SW480 (cell line): ENCODE results near the gene HNRNPM.
"Not testable (repeated sequence)": the region's sequence is repeated elsewhere in the genome, so short reads cannot be mapped to it uniquely, and the experiment has no call there.

Experiments used
- DNase-seq: peaks from one replicate; pipeline ENCODE4 v3.0.0-alpha.2; 2016; ENCODE audit warnings: low spot score

The HNRNPM gene

GRCh38 chr19:8425331-8425730, 19.4 kb upstream of the HNRNPM start:
- DNase-seq = not testable (repeated sequence)

- no peak for DNase-seq
Measured at GRCh38 chr19:8426283-8426682, 18.5 kb upstream of the HNRNPM start.

DNA sequence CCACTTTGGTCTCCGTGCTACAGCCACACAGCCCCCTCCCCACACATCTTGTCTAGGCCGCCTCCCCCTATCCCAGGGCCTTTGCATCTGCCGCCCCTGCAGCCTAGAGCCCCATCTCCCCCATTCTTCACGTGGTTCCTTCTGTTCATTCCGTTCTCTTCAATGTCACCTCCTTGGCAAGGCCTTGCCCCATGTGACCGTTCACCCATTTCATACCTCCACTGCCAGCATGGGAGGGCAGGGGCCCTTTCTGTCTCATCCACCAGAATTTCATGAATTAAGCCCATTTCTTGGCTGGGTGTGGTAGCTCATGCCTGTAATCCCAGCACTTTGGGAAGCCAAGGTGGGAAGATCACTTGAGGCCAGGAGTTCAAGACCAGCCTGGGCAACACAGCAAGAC, 15.7 kb upstream of the HNRNPM start:
- DNase-seq = no peak

DNA sequence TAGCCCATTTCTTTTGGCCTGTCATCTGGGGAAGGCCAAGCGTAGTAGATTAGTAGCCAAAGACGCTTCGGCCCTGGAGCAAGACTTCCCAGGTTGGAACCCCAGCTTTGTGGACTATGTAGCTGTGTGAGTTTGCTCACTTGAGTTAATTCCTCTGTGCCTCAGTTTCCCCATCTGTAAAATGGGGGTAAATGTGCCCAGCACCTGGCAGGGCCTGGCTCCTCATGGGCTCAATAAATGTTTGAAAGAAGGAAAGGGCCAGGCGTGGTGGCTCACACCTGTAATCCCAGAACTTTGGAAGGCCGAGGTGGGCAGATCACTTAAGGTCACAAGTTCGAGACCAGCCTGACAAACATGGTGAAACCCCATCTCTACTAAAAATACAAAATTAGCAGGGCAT, 14.9 kb upstream of the HNRNPM start:
- DNase-seq = no peak

DNA sequence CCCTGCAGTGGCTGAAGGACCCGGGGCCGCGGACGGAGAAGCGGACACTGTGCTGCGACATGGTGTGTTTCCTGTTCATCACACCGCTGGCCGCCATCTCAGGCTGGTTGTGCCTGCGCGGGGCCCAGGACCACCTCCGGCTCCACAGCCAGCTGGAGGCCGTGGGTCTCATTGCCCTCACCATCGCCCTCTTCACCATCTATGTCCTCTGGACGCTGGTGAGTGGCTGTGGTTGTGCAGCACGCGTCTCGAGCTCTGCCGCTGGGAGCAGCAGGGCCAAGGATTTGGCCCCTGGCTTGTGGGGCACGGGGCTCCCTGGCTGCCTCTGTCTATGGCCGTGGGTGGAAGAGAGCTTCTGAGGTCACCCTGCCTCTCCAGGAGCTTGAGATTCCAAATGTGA, 14.1 kb upstream of the HNRNPM start:
- DNase-seq = no peak

DNA sequence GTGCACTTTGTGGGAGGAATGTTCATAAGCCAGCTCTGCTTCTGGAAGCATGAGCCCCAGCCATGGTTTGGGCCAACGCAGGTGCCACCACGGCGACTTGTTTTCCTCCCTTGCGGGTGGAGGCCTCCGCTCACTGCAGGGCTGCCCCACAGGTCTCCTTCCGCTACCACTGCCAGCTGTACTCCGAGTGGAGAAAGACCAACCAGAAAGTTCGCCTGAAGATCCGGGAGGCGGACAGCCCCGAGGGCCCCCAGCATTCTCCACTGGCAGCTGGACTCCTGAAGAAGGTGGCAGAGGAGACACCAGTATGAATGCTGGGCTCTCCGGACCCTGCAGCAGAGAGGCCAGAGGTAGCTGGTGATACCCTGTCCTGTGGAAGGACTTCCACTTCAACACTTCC, 6.5 kb upstream of the HNRNPM start:
- no peak for DNase-seq

- DNase-seq = no peak
Measured at GRCh38 chr19:8441725-8442544, 2.8 kb upstream of the HNRNPM start.

- not testable (repeated sequence) for DNase-seq
Measured at GRCh38 chr19:8444140-8444676, 567 bp upstream of the HNRNPM start.

GRCh38 chr19:8445488-8446001, 770 bp downstream of the HNRNPM start:
- peak; percentile 27 for DNase-seq

- DNase-seq = no peak
Measured at GRCh38 chr19:8446061-8446709, 1.4 kb downstream of the HNRNPM start.

DNA sequence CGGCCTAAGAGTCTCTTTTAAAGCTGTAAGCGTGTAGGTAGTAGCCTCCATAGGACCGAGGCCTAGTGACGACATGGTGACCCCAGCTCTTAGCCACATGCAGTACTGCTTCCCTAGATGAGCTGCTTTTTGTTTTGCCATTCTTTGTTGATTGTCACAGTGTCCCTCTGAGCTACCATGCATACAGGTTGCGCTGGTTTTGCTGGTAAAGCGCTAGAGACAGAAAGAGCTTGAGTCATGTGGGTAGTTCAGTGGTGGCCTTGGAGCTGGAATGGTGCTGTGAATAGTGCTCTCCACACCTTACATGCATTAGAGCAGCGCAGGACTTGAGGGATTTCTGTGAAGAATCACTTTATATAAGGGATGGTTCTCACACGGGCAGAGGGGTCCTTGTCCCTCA, 5.1 kb downstream of the HNRNPM start:
- DNase-seq = no peak

- no peak for DNase-seq
Measured at GRCh38 chr19:8451377-8451776, 6.6 kb downstream of the HNRNPM start.

- peak; percentile 83 for DNase-seq
Measured at GRCh38 chr19:8451885-8452284, 7.1 kb downstream of the HNRNPM start.

- DNase-seq = no peak
Measured at GRCh38 chr19:8452446-8453123, 7.8 kb downstream of the HNRNPM start.

DNA sequence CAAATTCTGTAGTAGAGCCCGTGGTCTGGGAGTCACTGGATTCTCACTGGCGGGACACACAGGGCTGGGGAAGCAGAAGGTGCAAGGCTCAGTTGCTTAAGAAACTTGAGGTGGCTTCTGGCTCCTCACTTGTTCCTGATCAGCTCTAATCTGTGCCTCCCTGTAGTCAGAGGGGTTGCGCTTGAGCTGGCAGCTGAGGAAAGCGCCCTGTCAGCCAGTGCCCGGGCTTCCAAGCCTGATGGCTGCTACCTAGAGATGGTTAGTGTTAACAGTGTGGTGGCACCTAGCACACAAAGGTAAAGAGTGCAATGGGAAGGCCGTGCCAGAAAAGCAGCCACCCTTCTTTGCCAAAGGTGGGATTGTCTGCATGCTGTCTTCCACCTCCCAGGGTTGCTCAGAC, 8.8 kb downstream of the HNRNPM start:
- no peak for DNase-seq

DNA sequence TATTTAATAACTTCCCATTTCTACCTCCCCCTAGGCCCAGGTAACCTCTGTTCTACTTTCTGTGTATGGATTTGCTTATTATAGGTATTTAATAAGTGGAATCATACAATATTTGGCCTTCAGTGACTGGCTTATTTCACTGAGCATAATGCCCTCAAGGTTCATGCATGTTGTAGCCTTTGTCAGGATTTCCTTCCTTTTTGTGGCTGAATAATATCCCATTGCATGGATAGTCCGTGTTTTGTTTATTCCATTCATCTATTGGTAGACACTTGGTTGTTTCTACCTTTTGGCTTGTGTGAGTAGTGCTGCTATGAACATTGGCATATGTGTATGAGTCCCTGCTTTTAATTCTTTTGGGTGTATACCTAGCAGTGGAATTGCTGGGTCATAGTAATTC, 9.4 kb downstream of the HNRNPM start:
- no peak for DNase-seq

DNA sequence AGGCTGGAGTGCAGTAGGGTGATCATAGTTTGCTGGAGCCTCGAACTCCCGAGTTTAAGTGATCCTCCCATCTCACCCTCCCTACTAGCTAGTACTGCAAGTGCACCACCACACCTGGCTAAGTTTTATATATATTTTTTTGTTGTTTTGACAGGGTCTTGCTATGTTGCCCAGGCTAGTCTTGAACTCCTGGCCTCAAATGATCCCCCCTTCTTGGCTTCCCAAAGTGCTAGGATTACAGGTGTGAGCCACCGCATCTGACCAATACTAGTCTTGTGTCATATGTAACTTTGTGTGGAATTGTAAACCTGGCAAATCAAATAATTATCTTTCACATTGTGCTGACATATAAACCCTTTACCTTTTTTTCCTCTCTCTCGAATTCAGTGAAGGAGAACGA, 10.2 kb downstream of the HNRNPM start:
- DNase-seq = no peak

- no peak for DNase-seq
Measured at GRCh38 chr19:8456064-8456463, 11.3 kb downstream of the HNRNPM start.

DNA sequence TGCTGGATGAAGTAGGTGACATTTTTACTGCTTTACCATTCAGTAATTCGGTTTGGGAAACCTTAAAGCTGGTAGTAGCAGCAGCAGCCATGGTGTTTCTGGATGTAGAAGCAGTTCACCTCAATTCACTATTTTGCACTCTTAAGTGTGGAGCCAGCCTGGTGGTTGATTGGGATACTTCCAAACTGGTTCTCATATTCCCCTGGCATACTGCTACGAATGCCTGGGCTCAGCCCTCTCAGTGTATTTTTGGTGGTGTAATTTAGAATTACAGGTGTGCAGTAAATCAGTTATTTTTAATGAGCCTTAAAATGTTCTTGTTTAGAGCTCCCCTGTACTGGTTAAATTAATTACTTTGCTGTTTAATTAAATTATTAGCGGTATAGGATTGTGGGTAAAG, 12.4 kb downstream of the HNRNPM start:
- DNase-seq = no peak

GRCh38 chr19:8457827-8458226, 13.1 kb downstream of the HNRNPM start:
- no peak for DNase-seq

DNA sequence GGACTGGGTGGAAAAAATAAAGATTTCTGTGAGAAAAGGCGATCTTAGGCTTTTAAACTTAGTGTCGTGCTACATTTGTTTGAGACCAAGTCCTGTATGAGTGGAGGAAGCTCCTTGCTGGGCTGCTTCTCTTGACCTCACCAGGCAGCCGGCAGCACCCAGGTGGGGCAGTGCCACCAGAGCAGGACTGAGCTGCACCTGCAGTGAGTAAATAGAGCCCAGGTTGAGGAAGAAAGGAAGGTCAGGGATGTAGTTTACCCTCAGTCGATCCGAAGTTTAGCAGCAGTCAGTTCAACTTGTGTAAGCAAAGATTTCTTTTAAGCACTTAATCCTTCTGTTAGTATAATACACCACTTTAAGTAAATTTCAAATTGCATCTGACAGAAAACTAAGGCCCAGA, 13.6 kb downstream of the HNRNPM start:
- DNase-seq = no peak

GRCh38 chr19:8459095-8459494, 14.3 kb downstream of the HNRNPM start:
- no peak for DNase-seq
